ENCODE measurements around the gene TBCEL. TPM values are rescaled to one million over a fixed set of nuclear protein-coding genes. Genes with fewer than 3 reads are reported as not detected.
A peak's percentile ranks its signal among the peaks of the same experiment; 100 is the strongest.

TBCEL gene
- total RNA-seq, 1 experiment from 2014 or later, result 23.2 TPM

DNA sequence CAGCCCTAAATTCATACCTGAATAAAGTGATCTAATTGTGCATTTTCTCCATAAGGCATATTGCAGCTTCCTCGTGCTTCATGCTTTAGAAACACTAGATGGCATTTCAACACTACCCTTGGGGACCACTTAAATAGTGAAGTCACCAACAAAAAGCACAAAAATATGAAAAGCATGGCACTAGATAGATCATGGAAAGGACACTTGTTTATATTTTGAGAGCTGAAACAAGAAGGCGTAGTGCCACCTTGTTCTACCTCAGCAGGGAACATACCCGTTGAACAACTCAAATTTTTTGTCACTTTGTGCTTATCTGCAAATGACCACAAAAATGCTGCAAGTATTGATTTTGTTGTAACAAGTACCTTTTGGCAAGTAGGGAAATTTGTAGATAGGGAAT lies 8.6 kb downstream of the TBCEL start:
- no peak overlapping the region for H3K4me3 ChIP-seq (ENCODE audit: low read depth in 2 of 2, low read length in 2 of 2)
- TF ChIP-seq REST (IDR thresholded peaks at IDR 0.05; ENCODE audit: insufficient read depth in 1 of 2, low read depth in 2 of 2, low read length in 1 of 2) (no peak), SIN3A (IDR thresholded peaks at IDR 0.05; ENCODE audit: borderline replicate concordance, insufficient read depth, low read depth, low read length) (no peak), POLR2AphosphoS5 (IDR thresholded peaks at IDR 0.05; ENCODE audit: low read depth, low read length) (no peak), TCF7L2 (IDR thresholded peaks at IDR 0.05; ENCODE audit: low read depth, low read length) (no peak)
- TF ChIP-seq, protein P1, sequence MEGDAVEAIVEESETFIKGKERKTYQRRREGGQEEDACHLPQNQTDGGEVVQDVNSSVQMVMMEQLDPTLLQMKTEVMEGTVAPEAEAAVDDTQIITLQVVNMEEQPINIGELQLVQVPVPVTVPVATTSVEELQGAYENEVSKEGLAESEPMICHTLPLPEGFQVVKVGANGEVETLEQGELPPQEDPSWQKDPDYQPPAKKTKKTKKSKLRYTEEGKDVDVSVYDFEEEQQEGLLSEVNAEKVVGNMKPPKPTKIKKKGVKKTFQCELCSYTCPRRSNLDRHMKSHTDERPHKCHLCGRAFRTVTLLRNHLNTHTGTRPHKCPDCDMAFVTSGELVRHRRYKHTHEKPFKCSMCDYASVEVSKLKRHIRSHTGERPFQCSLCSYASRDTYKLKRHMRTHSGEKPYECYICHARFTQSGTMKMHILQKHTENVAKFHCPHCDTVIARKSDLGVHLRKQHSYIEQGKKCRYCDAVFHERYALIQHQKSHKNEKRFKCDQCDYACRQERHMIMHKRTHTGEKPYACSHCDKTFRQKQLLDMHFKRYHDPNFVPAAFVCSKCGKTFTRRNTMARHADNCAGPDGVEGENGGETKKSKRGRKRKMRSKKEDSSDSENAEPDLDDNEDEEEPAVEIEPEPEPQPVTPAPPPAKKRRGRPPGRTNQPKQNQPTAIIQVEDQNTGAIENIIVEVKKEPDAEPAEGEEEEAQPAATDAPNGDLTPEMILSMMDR (IDR thresholded peaks at IDR 0.05), result peak; percentile 17; the same call in 1 of the 2 replicates
- intact Hi-C loops (cut with micrococcal nuclease; ENCODE audit: unreplicated experiment), result no loop called here
- ATAC-seq (no peak), DNase-seq (ENCODE audit: low read depth, low spot score) (no peak)
- H3K9me3 ChIP-seq (ENCODE audit: control insufficient read depth, insufficient read depth, low read depth, low read length), result no peaks in the 10 kb centered on the region
- ChIA-PET POLR2A (no interaction called here), CTCF (interaction anchor here (0.9 kb wide), 1 partner anchor 162 kb away, joined by 3 read pairs; no protein-coding TSS in a partner anchor)
- no TSS peak for BruUV-seq (replicated peaks)
- H3K36me3 ChIP-seq (ENCODE audit: control insufficient read depth, insufficient read depth, low read length), result no peaks in the 10 kb centered on the region
- no peaks in the 10 kb centered on the region for H3K27me3 ChIP-seq (ENCODE audit: control insufficient read depth, insufficient read depth, low read length)
- no peak overlapping the region for H3K27ac ChIP-seq (ENCODE audit: low read length)
- H3K4me1 ChIP-seq (ENCODE audit: control insufficient read depth, insufficient read depth, low read length), result no peaks in the 10 kb centered on the region
- in situ Hi-C loops (cut with HindIII; ENCODE audit: low pct_unique_long_range_greater_than_20kb, low sequenced_read_pairs), result no loop called here

DNA sequence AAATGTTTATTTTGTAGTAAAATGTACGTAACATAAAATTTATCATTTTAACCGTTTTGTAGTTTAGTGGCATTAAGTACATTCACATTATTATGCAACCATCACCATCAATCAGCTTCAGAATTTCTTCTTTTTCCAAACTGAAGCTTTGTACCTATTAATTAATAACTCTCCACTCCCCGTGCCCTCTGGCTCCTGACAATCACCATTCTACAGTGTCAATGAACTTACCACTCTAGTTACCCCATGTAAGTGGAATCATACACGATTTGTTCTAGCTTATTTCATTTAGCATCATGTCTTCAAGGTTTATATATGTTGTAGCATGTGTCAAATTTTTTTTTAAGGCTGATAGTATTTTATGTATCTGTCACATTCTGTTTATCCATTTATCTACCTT lies 9.7 kb downstream of the TBCEL start:
- CTCF ChIA-PET, result no interaction called here
- POLR2A ChIA-PET, result interaction anchor here (0.7 kb wide), 1 partner anchor 123 kb away, joined by 3 read pairs; no protein-coding TSS in a partner anchor
- intact Hi-C loops (cut with micrococcal nuclease; ENCODE audit: unreplicated experiment) (no loop called here), in situ Hi-C loops (cut with HindIII; ENCODE audit: low pct_unique_long_range_greater_than_20kb, low sequenced_read_pairs) (no loop called here)
- H3K27me3 ChIP-seq (ENCODE audit: control insufficient read depth, insufficient read depth, low read length), result no peaks in the 10 kb centered on the region
- no peak overlapping the region for H3K27ac ChIP-seq (ENCODE audit: low read length)
- DNase-seq (ENCODE audit: low read depth, low spot score), result no peak
- H3K4me1 ChIP-seq (ENCODE audit: control insufficient read depth, insufficient read depth, low read length), result no peaks in the 10 kb centered on the region
- no peak overlapping the region for H3K4me3 ChIP-seq (ENCODE audit: low read depth in 2 of 2, low read length in 2 of 2)
- no TSS peak for BruUV-seq (replicated peaks)
- H3K9me3 ChIP-seq (ENCODE audit: control insufficient read depth, insufficient read depth, low read depth, low read length), result no peaks in the 10 kb centered on the region
- no peaks in the 10 kb centered on the region for H3K36me3 ChIP-seq (ENCODE audit: control insufficient read depth, insufficient read depth, low read length)
- no peak for ATAC-seq
- TF ChIP-seq, protein P1 (IDR thresholded peaks at IDR 0.05), result no peak

Measured in Panc1 (cell line).